ENCODE results near the gene HEATR5A.

- TF ChIP-seq CTCF (IDR thresholded peaks at IDR 0.05), result no peak
- TF ChIP-seq POLR2AphosphoS5 (IDR thresholded peaks at IDR 0.05), result no peak
- no peak for TF ChIP-seq EP300 (IDR thresholded peaks at IDR 0.05; ENCODE audit: low read depth)
- no peak for TF ChIP-seq POLR2A (IDR thresholded peaks at IDR 0.05)
These were observed 24.7 kb downstream of the HEATR5A start for GRCh38 chr14:31395572-31396205.

Data from transverse colon (tissue), 4 donors.